ENCODE measurements around the gene ARL2BP. TPM values are rescaled to one million over a fixed set of nuclear protein-coding genes. Genes with fewer than 3 reads are reported as not detected.

ARL2BP gene
- total and polyA plus RNA-seq, 5 donors: 44.8 to 58.4 (median 51.6) TPM

Other genes with a start within 250 kb of the ARL2BP start
- 10 to 100 TPM; 13.4 to 16.3 (median 13.6) TPM for gene CPNE2, start 152.7 kb upstream of the ARL2BP start, total RNA-seq
- 24.7 TPM for gene CPNE2, start 152.7 kb upstream of the ARL2BP start, polyA plus RNA-seq
- gene PSME3IP1, start 59.2 kb upstream of the ARL2BP start, total RNA-seq: 10 to 100 TPM; 63.6 to 68.7 (median 65.0) TPM
- 57.8 TPM for gene PSME3IP1, start 59.2 kb upstream of the ARL2BP start, polyA plus RNA-seq
- gene RSPRY1, start 58.9 kb upstream of the ARL2BP start, total RNA-seq: 10 to 100 TPM; 13.7 to 21.1 (median 17.4) TPM
- gene RSPRY1, start 58.9 kb upstream of the ARL2BP start, polyA plus RNA-seq: 7.3 TPM
- 10 to 100 TPM in 3 of 4 donors, 1 to 10 TPM in 1; 6.3 to 13.8 (median 11.0) TPM for gene PLLP, start 39.4 kb downstream of the ARL2BP start, total RNA-seq
- 11.8 TPM for gene PLLP, start 39.4 kb downstream of the ARL2BP start, polyA plus RNA-seq
- under 1 TPM in 1 of 4 donors, not detected in 3; 0.11 TPM for gene CCL22, start 113.5 kb downstream of the ARL2BP start, total RNA-seq
- not detected for gene CCL22, start 113.5 kb downstream of the ARL2BP start, polyA plus RNA-seq
- 10 to 100 TPM in 2 of 4 donors, 1 to 10 TPM in 2; 8.2 to 14.2 (median 10.5) TPM for gene CX3CL1, start 127.2 kb downstream of the ARL2BP start, total RNA-seq
- gene CX3CL1, start 127.2 kb downstream of the ARL2BP start, polyA plus RNA-seq: 22.9 TPM
- gene CCL17, start 159.5 kb downstream of the ARL2BP start, total RNA-seq: not detected
- not detected for gene CCL17, start 159.5 kb downstream of the ARL2BP start, polyA plus RNA-seq
- 10 to 100 TPM; 40.2 to 63.2 (median 55.5) TPM for gene CIAPIN1, start 202.1 kb downstream of the ARL2BP start, total RNA-seq
- 32.1 TPM for gene CIAPIN1, start 202.1 kb downstream of the ARL2BP start, polyA plus RNA-seq
- 100 to 1,000 TPM in 3 of 4 donors, 10 to 100 TPM in 1; 91.8 to 142 (median 134) TPM for gene COQ9, start 202.2 kb downstream of the ARL2BP start, total RNA-seq
- gene COQ9, start 202.2 kb downstream of the ARL2BP start, polyA plus RNA-seq: 206 TPM
- 10 to 100 TPM; 36.9 to 47.7 (median 42.0) TPM for gene POLR2C, start 217.4 kb downstream of the ARL2BP start, total RNA-seq
- gene POLR2C, start 217.4 kb downstream of the ARL2BP start, polyA plus RNA-seq: 36.8 TPM
- gene DOK4, start 241.2 kb downstream of the ARL2BP start, total RNA-seq: 10 to 100 TPM; 15.1 to 19.4 (median 16.5) TPM
- 12.2 TPM for gene DOK4, start 241.2 kb downstream of the ARL2BP start, polyA plus RNA-seq

All from right cardiac atrium (tissue), 5 donors.